Kidney (tissue), 14 donors: ENCODE data around the gene MFSD1. TPM values are rescaled to one million over a fixed set of nuclear protein-coding genes. Genes with fewer than 3 reads are reported as not detected.
A peak's percentile ranks its signal among the peaks of the same experiment; 100 is the strongest.

Experiments
- DNase-seq, 5 donors: peaks; one replicate each; pipeline ENCODE4 v3.0.0-alpha.2; 2013 to 2020
- FAIRE-seq: peaks from 2 replicates; lab custom pipeline; 2012; peaks lifted over from hg19 to GRCh38; lab: Jason Lieb, UNC
- H3K27ac ChIP-seq, 2 donors: one replicate each; pipeline ENCODE4 v1.7.0; 2013; ENCODE audit warnings: low read depth in 2 of 2, low read length in 2 of 2, inconsistent platforms in 1 of 2
- H3K27me3 ChIP-seq: one replicate; pipeline ENCODE4 v1.7.1; 2013; ENCODE audit warnings: low read length, inconsistent platforms; ENCODE audit not compliant: control insufficient read depth, insufficient read depth
- H3K36me3 ChIP-seq, 3 donors: one replicate each; pipeline versions ENCODE4 v1.7.0 to v1.7.1; 2013; ENCODE audit warnings: low read length in 3 of 3, control low read depth in 1 of 3, inconsistent platforms in 1 of 3; ENCODE audit not compliant: insufficient read depth in 3 of 3, control insufficient read depth in 2 of 3
- H3K4me1 ChIP-seq, 3 donors: one replicate each; pipeline versions ENCODE4 v1.7.0 to v1.7.1; 2013; ENCODE audit warnings: low read length in 3 of 3, inconsistent platforms in 1 of 3, low read depth in 1 of 3; ENCODE audit not compliant: control insufficient read depth in 2 of 3, insufficient read depth in 2 of 3
- H3K4me3 ChIP-seq, 3 donors: one replicate each; pipeline versions ENCODE4 v1.7.0 to v1.8.1; 2013; ENCODE audit warnings: low read length in 3 of 3, control low read depth in 1 of 3, inconsistent platforms in 1 of 3
- H3K9ac ChIP-seq, 3 donors: one replicate each; pipeline versions ENCODE4 v1.7.0 to v1.7.1; 2013; ENCODE audit warnings: low read length in 3 of 3, control low read depth in 1 of 3, inconsistent platforms in 1 of 3
- H3K9me3 ChIP-seq, 3 donors: one replicate each; pipeline versions ENCODE4 v1.7.0 to v1.7.1; 2013; ENCODE audit warnings: low read length in 3 of 3, control low read depth in 1 of 3, inconsistent platforms in 1 of 3; ENCODE audit not compliant: control insufficient read depth in 2 of 3, insufficient read depth in 1 of 3
- intact Hi-C: fragments of 100-400 bp; cut with DNase I; formaldehyde crosslinking; loops from one replicate; pipeline ENCODE4 v1.11.1; 2022
- polyA plus RNA-seq: library from polyadenylated mRNA; stranded (reverse); fragments of 350-450 nt; fragmentation: Illumina TruSeq; extraction: RNeasy Lipid Tissue Mini Kit (QIAGEN cat#74804); gene quantifications from one replicate; pipeline ENCODE4 v1.2.3, GENCODE V29; 2014; ENCODE audit warnings: low read depth, low replicate concordance; ENCODE audit not compliant: insufficient read depth
- total RNA-seq: library from RNA; stranded (reverse); fragmentation: NEBNext Ultra II Directional; extraction: Animal tissue kit (Norgen Biotek cat#: 25700); gene quantifications from one replicate; pipeline ENCODE4 v1.2.1, GENCODE V29; 2021
- TF ChIP-seq, protein P1 (sequence below): IDR thresholded peaks from 3 replicates; pipeline ENCODE4 v1.5.1; 2012; ENCODE audit warnings: mild to moderate bottlenecking, moderate library complexity, borderline replicate concordance; ENCODE audit not compliant: insufficient read depth; ENCODE audit errors: extremely low read depth
- donor health status: control.
- donor health status: control.
- donor health status: control.
- donor health status: control.
- donor health status: control.
- donor health status: DM: yes; HTN: yes; CAD: no.
- donor health status: Normal renal cell carcinoma (clear cell type).

MFSD1 gene
- total and polyA plus RNA-seq, 2 donors from 2014 or later: 46.5 to 76.2 TPM

- H3K27me3 ChIP-seq: no peaks in the 10 kb centered on the region
- H3K9ac ChIP-seq: peak overlapping the region in 1 of 3 donors; percentile 12
- intact Hi-C loops: no loop called here
- peak overlapping the region; percentile 72 to 82 for H3K27ac ChIP-seq
- no peaks in the 10 kb centered on the region for H3K9me3 ChIP-seq
- FAIRE-seq (peak; percentile 6), DNase-seq (peak in 3 of 5 donors; percentile 24 to 93 (median 75))
- no peaks in the 10 kb centered on the region for H3K36me3 ChIP-seq
- TF ChIP-seq, protein P1, sequence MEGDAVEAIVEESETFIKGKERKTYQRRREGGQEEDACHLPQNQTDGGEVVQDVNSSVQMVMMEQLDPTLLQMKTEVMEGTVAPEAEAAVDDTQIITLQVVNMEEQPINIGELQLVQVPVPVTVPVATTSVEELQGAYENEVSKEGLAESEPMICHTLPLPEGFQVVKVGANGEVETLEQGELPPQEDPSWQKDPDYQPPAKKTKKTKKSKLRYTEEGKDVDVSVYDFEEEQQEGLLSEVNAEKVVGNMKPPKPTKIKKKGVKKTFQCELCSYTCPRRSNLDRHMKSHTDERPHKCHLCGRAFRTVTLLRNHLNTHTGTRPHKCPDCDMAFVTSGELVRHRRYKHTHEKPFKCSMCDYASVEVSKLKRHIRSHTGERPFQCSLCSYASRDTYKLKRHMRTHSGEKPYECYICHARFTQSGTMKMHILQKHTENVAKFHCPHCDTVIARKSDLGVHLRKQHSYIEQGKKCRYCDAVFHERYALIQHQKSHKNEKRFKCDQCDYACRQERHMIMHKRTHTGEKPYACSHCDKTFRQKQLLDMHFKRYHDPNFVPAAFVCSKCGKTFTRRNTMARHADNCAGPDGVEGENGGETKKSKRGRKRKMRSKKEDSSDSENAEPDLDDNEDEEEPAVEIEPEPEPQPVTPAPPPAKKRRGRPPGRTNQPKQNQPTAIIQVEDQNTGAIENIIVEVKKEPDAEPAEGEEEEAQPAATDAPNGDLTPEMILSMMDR: no peak
- peak overlapping the region in 2 of 3 donors; percentile 5 to 40 for H3K4me3 ChIP-seq
- peaks cover 12 to 23% (median 20%) of the 10 kb centered on the region in 3 donors for H3K4me1 ChIP-seq
These were observed 32.8 kb upstream of the MFSD1 start for GRCh38 chr3:158768881-158769543.

DNA sequence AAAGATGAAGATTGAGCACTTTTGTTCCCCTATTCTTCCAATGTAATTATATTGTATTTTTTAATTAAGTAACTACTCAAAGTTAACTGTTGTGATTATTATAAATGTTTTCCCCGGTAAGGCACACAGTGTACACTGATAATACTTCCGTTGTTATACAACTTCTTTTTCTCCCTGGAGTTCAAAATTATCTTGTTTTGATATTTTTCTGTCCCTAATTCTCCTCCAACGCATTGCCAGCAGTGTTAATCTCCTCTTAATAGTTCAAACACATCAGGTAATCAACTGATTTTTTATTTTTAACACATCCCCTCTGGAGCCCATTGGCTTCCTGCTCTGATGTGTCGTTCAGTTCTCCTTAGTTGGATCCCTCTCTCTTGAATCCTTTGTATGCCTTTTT, 32.3 kb upstream of the MFSD1 start:
- H3K9me3 ChIP-seq: no peaks in the 10 kb centered on the region
- DNase-seq: peak in 1 of 5 donors; percentile 8
- H3K4me1 ChIP-seq: peaks cover 12 to 23% (median 20%) of the 10 kb centered on the region in 3 donors
- FAIRE-seq: no peak
- TF ChIP-seq, protein P1: no peak
- H3K9ac ChIP-seq: no peak overlapping the region
- H3K4me3 ChIP-seq: no peak overlapping the region
- H3K27me3 ChIP-seq: no peaks in the 10 kb centered on the region
- peak overlapping the region; percentile 32 to 44 for H3K27ac ChIP-seq
- intact Hi-C loops: no loop called here
- no peaks in the 10 kb centered on the region for H3K36me3 ChIP-seq

DNA sequence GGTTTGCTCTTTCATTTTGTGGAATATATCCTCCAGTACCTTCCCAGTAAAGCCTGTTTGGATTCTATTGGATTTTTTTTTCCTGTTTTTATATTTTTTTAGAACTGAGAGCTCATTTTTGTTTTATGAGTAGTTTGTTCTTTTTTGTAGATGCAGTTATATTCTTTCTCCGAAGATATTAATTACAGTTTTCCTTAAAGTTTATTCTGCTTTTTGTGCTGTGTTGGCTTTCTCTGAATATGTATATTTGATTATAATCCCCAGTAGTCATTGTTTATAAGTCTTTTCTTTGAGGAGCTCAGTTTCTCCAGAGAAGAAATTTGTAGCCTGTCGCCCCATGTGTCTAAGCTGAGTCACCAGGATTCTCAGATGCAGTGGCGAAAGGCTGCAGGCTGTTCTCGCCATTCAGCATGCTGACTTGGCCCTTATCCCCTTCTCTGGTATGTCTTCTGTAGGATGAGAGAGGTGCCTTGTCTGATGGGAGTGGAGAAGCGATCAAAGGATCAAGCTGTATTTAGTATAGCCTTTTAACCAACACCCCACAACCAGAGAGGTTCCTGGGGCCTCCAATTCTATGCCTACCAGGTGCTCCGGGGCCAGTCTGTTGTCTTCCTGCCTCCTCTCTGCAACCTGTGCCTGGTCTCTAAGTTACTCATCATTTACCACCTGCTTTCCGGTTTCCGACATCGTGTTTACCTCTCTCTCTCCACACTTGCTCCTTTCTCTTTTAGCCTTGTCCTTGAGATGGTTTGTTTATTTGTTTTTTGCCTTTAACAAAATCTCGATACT, 31.7 kb upstream of the MFSD1 start:
- H3K27ac ChIP-seq: peak overlapping the region; percentile 32 to 44
- no peaks in the 10 kb centered on the region for H3K36me3 ChIP-seq
- TF ChIP-seq, protein P1: no peak
- H3K4me3 ChIP-seq: no peak overlapping the region
- intact Hi-C loops: no loop called here
- no peak for FAIRE-seq
- no peak for DNase-seq
- H3K9ac ChIP-seq: no peak overlapping the region
- H3K9me3 ChIP-seq: no peaks in the 10 kb centered on the region
- no peaks in the 10 kb centered on the region for H3K27me3 ChIP-seq
- peaks cover 12 to 20% (median 18%) of the 10 kb centered on the region in 3 donors for H3K4me1 ChIP-seq
